ENCODE results near the gene GTF2E1. TPM values are rescaled to one million over a fixed set of nuclear protein-coding genes. Genes with fewer than 3 reads are reported as not detected.

GTF2E1 gene
- total RNA-seq, 1 donor from 2014 or later, result 78.2 TPM

DNA sequence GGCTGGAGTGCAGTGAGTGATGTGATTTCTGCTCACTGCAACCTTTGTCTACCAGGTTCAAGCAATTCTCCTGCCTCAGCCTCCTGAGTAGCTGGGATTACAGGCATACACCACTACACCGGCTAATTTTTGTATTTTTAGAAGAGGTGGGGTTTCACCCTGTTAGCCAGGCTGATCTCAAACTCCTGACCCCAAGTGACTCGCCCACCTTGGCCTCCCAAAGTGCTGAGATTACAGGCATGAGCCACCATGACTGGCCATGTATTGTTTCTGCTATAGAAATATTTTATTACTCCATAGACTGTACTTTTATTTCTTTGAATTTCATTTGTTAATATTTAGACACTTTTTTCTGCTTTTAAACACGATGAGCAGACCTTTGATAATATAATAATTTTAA lies 60.4 kb downstream of the GTF2E1 start:
- H3K36me3 ChIP-seq, result no peaks in the 10 kb centered on the region
- no peak overlapping the region for H2AFZ ChIP-seq (replicated peaks)
- H3K9me3 ChIP-seq (ENCODE audit: low read depth), result no peaks in the 10 kb centered on the region
- H4K20me1 ChIP-seq (ENCODE audit: low read depth), result no peaks in the 10 kb centered on the region
- TF ChIP-seq CTCF (IDR thresholded peaks at IDR 0.05) (no peak), EZH2 (IDR thresholded peaks at IDR 0.05) (no peak), EZH2phosphoT487 (IDR thresholded peaks at IDR 0.05) (no peak)
- no peak overlapping the region for H3K4me2 ChIP-seq
- Mint-ChIP-seq H3K4me3 (no peak overlapping the region), H3K27ac (no peak overlapping the region), H3K36me3 (no peaks in the 10 kb centered on the region), H3K4me1 (no peaks in the 10 kb centered on the region), H3K9me3 (no peaks in the 10 kb centered on the region), H3K27me3 (ENCODE audit: insufficient read depth, low read depth) (no peaks in the 10 kb centered on the region)
- H3K79me2 ChIP-seq (ENCODE audit: low read depth), result no peaks in the 10 kb centered on the region
- H3K27me3 ChIP-seq, result no peaks in the 10 kb centered on the region
- DNase-seq (ENCODE audit: low spot score), result no peak
- no peak overlapping the region for H3K9ac ChIP-seq
- no peak overlapping the region for H3K27ac ChIP-seq
- H3K4me3 ChIP-seq, result no peak overlapping the region
- H3F3A ChIP-seq (ENCODE audit: low read depth), result no peaks in the 10 kb centered on the region
- H3K4me1 ChIP-seq, result no peaks in the 10 kb centered on the region

DNA sequence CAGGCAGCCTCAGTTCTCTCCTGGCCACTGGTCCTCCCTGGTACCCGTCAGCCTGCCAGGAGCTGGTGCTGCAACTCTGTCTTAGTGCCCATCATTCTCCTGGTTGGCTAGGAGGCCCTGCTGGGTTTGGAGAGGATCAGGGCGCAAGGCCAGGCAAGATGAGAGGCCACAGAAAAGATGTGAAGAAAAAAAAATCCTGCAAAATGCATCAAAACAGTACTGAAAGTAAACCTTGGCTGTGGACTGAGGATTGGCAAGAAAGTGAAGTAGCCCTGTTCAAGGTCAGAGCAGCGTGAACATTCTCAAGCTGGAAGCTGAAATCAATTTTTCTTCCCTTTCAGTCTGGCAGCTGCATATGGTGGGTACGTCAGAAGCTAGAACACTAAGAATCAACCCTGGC lies 74.2 kb downstream of the GTF2E1 start:
- Mint-ChIP-seq H3K27me3 (ENCODE audit: insufficient read depth, low read depth) (peaks cover 2% of the 10 kb centered on the region), H3K36me3 (no peaks in the 10 kb centered on the region), H3K4me3 (no peak overlapping the region), H3K4me1 (peaks cover 2% of the 10 kb centered on the region), H3K27ac (peak overlapping the region; percentile 61), H3K9me3 (no peaks in the 10 kb centered on the region)
- Histone ChIP-seq H3K4me1 (no peaks in the 10 kb centered on the region), H3K4me3 (no peak overlapping the region), H3K9me3 (ENCODE audit: low read depth) (no peaks in the 10 kb centered on the region), H3K36me3 (no peaks in the 10 kb centered on the region), H3K27ac (no peak overlapping the region), H3K79me2 (ENCODE audit: low read depth) (no peaks in the 10 kb centered on the region), H3K27me3 (no peaks in the 10 kb centered on the region), H3K4me2 (no peak overlapping the region), H2AFZ (replicated peaks) (peak overlapping the region; percentile 22), H4K20me1 (ENCODE audit: low read depth) (no peaks in the 10 kb centered on the region), H3K9ac (no peak overlapping the region), H3F3A (ENCODE audit: low read depth) (no peaks in the 10 kb centered on the region)
- no peak for DNase-seq (ENCODE audit: low spot score)
- no peak for TF ChIP-seq EZH2phosphoT487 (IDR thresholded peaks at IDR 0.05)

DNA sequence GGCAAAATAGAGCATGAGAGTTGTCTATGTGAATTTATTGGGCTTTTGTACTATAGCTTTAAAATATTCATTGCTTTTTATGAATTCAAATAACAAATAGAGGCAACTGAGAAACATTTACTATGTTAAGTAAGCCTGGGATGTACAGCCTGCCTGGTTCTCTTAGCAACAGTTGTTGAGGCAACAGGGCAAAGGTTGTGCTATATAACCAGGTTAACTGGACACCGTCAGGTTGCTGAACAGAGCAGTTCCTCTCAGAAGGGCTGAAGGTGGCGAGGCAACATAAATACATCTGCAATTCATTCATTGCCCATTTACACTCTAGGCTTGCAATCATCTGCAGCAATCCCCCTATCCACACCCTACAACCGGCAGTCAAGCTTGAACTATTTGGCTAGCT lies 78.2 kb downstream of the GTF2E1 start:
- peaks cover 2% of the 10 kb centered on the region for H3K4me1 Mint-ChIP-seq
- H3K27ac ChIP-seq, result no peak overlapping the region
- no peaks in the 10 kb centered on the region for H3K36me3 Mint-ChIP-seq
- H3K4me2 ChIP-seq, result no peak overlapping the region
- H3K36me3 ChIP-seq, result no peaks in the 10 kb centered on the region
- no peak overlapping the region for H3K9ac ChIP-seq
- no peaks in the 10 kb centered on the region for H3F3A ChIP-seq (ENCODE audit: low read depth)
- H3K4me3 ChIP-seq, result no peak overlapping the region
- no peaks in the 10 kb centered on the region for H3K79me2 ChIP-seq (ENCODE audit: low read depth)
- H3K4me3 Mint-ChIP-seq, result no peak overlapping the region
- H3K27me3 Mint-ChIP-seq (ENCODE audit: insufficient read depth, low read depth), result no peaks in the 10 kb centered on the region
- TF ChIP-seq EZH2 (IDR thresholded peaks at IDR 0.05), result no peak
- TF ChIP-seq EZH2phosphoT487 (IDR thresholded peaks at IDR 0.05), result no peak
- no peak for TF ChIP-seq CTCF (IDR thresholded peaks at IDR 0.05)
- no peak overlapping the region for H2AFZ ChIP-seq (replicated peaks)
- no peaks in the 10 kb centered on the region for H3K9me3 ChIP-seq (ENCODE audit: low read depth)
- H3K4me1 ChIP-seq, result no peaks in the 10 kb centered on the region
- DNase-seq (ENCODE audit: low spot score), result no peak
- no peaks in the 10 kb centered on the region for H4K20me1 ChIP-seq (ENCODE audit: low read depth)
- H3K27ac Mint-ChIP-seq, result no peak overlapping the region
- no peaks in the 10 kb centered on the region for H3K9me3 Mint-ChIP-seq
- H3K27me3 ChIP-seq, result no peaks in the 10 kb centered on the region

DNA sequence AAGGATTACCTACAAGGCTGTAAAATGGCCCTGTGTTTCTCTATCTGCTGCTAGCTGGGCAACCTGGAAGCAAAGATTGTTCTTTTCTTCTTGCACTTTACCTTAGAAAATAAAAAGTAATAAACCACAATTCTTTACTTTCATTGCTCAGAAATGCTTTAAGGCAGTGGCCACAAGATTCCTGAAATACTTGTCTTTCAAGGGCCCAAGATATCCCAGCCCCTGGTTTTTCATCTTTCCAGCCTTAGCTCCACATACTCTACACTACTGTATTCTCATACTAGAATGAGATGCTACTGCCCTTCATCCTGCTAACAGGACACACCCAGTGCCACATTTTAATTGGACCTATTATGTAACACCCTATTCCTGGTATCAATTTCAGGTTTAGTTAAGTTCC lies 78.9 kb downstream of the GTF2E1 start:
- Histone ChIP-seq H3K27ac (no peak overlapping the region), H3F3A (ENCODE audit: low read depth) (no peaks in the 10 kb centered on the region), H3K36me3 (no peaks in the 10 kb centered on the region), H3K79me2 (ENCODE audit: low read depth) (no peaks in the 10 kb centered on the region), H2AFZ (replicated peaks) (no peak overlapping the region), H3K4me3 (no peak overlapping the region), H3K4me1 (no peaks in the 10 kb centered on the region), H3K27me3 (no peaks in the 10 kb centered on the region), H3K9ac (no peak overlapping the region), H3K4me2 (no peak overlapping the region), H4K20me1 (ENCODE audit: low read depth) (no peaks in the 10 kb centered on the region), H3K9me3 (ENCODE audit: low read depth) (no peaks in the 10 kb centered on the region)
- H3K4me1 Mint-ChIP-seq, result peaks cover 2% of the 10 kb centered on the region
- no peak overlapping the region for H3K27ac Mint-ChIP-seq
- H3K4me3 Mint-ChIP-seq, result no peak overlapping the region
- no peak for TF ChIP-seq EZH2phosphoT487 (IDR thresholded peaks at IDR 0.05)
- TF ChIP-seq CTCF (IDR thresholded peaks at IDR 0.05), result no peak
- no peak for TF ChIP-seq EZH2 (IDR thresholded peaks at IDR 0.05)
- no peak for DNase-seq (ENCODE audit: low spot score)
- H3K36me3 Mint-ChIP-seq, result no peaks in the 10 kb centered on the region
- H3K9me3 Mint-ChIP-seq, result no peaks in the 10 kb centered on the region
- no peaks in the 10 kb centered on the region for H3K27me3 Mint-ChIP-seq (ENCODE audit: insufficient read depth, low read depth)
